Panc1 (cell line): ENCODE data around the gene CHST11. TPM values are rescaled to one million over a fixed set of nuclear protein-coding genes. Genes with fewer than 3 reads are reported as not detected.

Experiments used
- ATAC-seq: fragments of 200-7000 bp; cut with Tn5 transposase; 2 replicates; pipeline ENCODE4 v1.9.1; 2020; ENCODE audit warnings: mild to moderate bottlenecking, moderate library complexity
- BruUV-seq: library from RNA; stranded (reverse); fragments of 400-500 nt; replicated peaks from 2 replicates; lab custom pipeline; 2021; lab: Mats Ljungman, UMichigan
- CTCF ChIA-PET: fragments of 300-600 bp; sonication (Branson Sonifier 250); formaldehyde crosslinking; loops from one replicate; lab custom pipeline; 2022; ENCODE audit warnings: antibody characterized with exemption; lab: Charles Lee
- POLR2A ChIA-PET: fragments of 300-600 bp; sonication (Branson Sonifier 250); formaldehyde crosslinking; loops from one replicate; lab custom pipeline; 2022; ENCODE audit warnings: antibody characterized with exemption; lab: Charles Lee
- DNase-seq: peaks from one replicate; pipeline ENCODE4 v3.0.0-alpha.2; 2010; ENCODE audit warnings: low read depth, low spot score
- H3K27ac ChIP-seq: 2 replicates; pipeline ENCODE4 v1.5.1; 2011; ENCODE audit warnings: mild to moderate bottlenecking, low read length, inconsistent platforms
- H3K27me3 ChIP-seq: fragments of 200-500 bp; sonication (Bioruptor generic); 2 replicates; pipeline ENCODE4 v1.6.0; 2014; ENCODE audit warnings: low read length, inconsistent platforms; ENCODE audit not compliant: control insufficient read depth, insufficient read depth
- H3K36me3 ChIP-seq: fragments of 200-500 bp; sonication (Bioruptor generic); 2 replicates; pipeline ENCODE4 v1.5.1; 2014; ENCODE audit warnings: inconsistent platforms, mild to moderate bottlenecking, low read length, moderate library complexity; ENCODE audit not compliant: control insufficient read depth, insufficient read depth
- H3K4me1 ChIP-seq: 2 replicates; pipeline ENCODE4 v1.5.1; 2011; ENCODE audit warnings: inconsistent platforms, mild to moderate bottlenecking, low read length, moderate library complexity; ENCODE audit not compliant: control insufficient read depth, insufficient read depth
- H3K4me3 ChIP-seq, 2 experiments: 2 replicates each; pipeline ENCODE4 v1.5.1; 2011 to 2012; ENCODE audit warnings: low read depth in 2 of 2, low read length in 2 of 2, mild to moderate bottlenecking in 2 of 2, inconsistent platforms in 1 of 2, moderate library complexity in 1 of 2
- H3K9me3 ChIP-seq: fragments of 200-500 bp; sonication (Bioruptor generic); 2 replicates; pipeline ENCODE4 v1.5.1; 2014; ENCODE audit warnings: low read depth, mild to moderate bottlenecking, inconsistent platforms, low read length, moderate library complexity; ENCODE audit not compliant: control insufficient read depth, insufficient read depth
- POLR2AphosphoS5 ChIP-seq: IDR thresholded peaks from 2 replicates; pipeline ENCODE4 v1.6.1; 2012; ENCODE audit warnings: mild to moderate bottlenecking, low read depth, low read length, moderate library complexity
- REST ChIP-seq, 2 experiments: IDR thresholded peaks; 2 replicates each; pipeline ENCODE4 v1.6.1; 2011 to 2012; ENCODE audit warnings: low read depth in 2 of 2, control low read depth in 1 of 2, low read length in 1 of 2, mild to moderate bottlenecking in 1 of 2, moderate library complexity in 1 of 2; ENCODE audit not compliant: insufficient read depth in 1 of 2
- SIN3A ChIP-seq: IDR thresholded peaks from 2 replicates; pipeline ENCODE4 v1.6.1; 2012; ENCODE audit warnings: low read depth, mild to moderate bottlenecking, low read length, moderate library complexity, borderline replicate concordance; ENCODE audit not compliant: insufficient read depth
- TCF7L2 ChIP-seq: IDR thresholded peaks from 2 replicates; pipeline ENCODE4 v1.6.1; 2011; ENCODE audit warnings: mild to moderate bottlenecking, low read depth, low read length, inconsistent platforms
- in situ Hi-C: cut with HindIII; loops from 2 replicates; pipeline ENCODE4 v1.10.0; 2016; ENCODE audit warnings: low sequenced_read_pairs, low pct_unique_long_range_greater_than_20kb
- intact Hi-C: fragments of 100-400 bp; cut with micrococcal nuclease; formaldehyde crosslinking; loops from one replicate; pipeline ENCODE4 v1.10.0; 2022; ENCODE audit not compliant: unreplicated experiment
- total RNA-seq: library from RNA; stranded (reverse); gene quantifications from one replicate; pipeline ENCODE4 v1.2.1, GENCODE V29; 2021; ENCODE audit not compliant: unreplicated experiment
- TF ChIP-seq, protein P1 (sequence below): fragments of 450-650 bp; IDR thresholded peaks from 2 replicates; pipeline ENCODE4 v1.5.1; 2017; ENCODE audit warnings: mild to moderate bottlenecking

The CHST11 gene
- total RNA-seq, 1 experiment from 2014 or later: 11.4 TPM

GRCh38 chr12:104654665-104655609 lies 198.2 kb downstream of the CHST11 start:
- no peaks in the 10 kb centered on the region for H3K4me1 ChIP-seq
- H3K27ac ChIP-seq: no peak overlapping the region
- BruUV-seq: no TSS peak
- CTCF ChIA-PET: interaction anchor here (0.5 to 0.6 kb wide), 2 partner anchors 243 to 385 kb away, joined by 3 to 4 read pairs; no protein-coding TSS in a partner anchor
- no peaks in the 10 kb centered on the region for H3K9me3 ChIP-seq
- in situ Hi-C loops (no loop called here), intact Hi-C loops (no loop called here)
- TF ChIP-seq REST (IDR thresholded peaks at IDR 0.05; ENCODE audit: insufficient read depth in 1 of 2, low read depth in 2 of 2, low read length in 1 of 2) (no peak), POLR2AphosphoS5 (no peak), TCF7L2 (no peak), SIN3A (no peak)
- TF ChIP-seq, protein P1, sequence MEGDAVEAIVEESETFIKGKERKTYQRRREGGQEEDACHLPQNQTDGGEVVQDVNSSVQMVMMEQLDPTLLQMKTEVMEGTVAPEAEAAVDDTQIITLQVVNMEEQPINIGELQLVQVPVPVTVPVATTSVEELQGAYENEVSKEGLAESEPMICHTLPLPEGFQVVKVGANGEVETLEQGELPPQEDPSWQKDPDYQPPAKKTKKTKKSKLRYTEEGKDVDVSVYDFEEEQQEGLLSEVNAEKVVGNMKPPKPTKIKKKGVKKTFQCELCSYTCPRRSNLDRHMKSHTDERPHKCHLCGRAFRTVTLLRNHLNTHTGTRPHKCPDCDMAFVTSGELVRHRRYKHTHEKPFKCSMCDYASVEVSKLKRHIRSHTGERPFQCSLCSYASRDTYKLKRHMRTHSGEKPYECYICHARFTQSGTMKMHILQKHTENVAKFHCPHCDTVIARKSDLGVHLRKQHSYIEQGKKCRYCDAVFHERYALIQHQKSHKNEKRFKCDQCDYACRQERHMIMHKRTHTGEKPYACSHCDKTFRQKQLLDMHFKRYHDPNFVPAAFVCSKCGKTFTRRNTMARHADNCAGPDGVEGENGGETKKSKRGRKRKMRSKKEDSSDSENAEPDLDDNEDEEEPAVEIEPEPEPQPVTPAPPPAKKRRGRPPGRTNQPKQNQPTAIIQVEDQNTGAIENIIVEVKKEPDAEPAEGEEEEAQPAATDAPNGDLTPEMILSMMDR: no peak
- peak; percentile 23; the same call in 1 of the 2 replicates for ATAC-seq
- H3K4me3 ChIP-seq: no peak overlapping the region
- DNase-seq: no peak
- POLR2A ChIA-PET: no interaction called here
- H3K27me3 ChIP-seq: no peaks in the 10 kb centered on the region; the same call in 1 of the 2 replicates
- no peaks in the 10 kb centered on the region for H3K36me3 ChIP-seq

DNA sequence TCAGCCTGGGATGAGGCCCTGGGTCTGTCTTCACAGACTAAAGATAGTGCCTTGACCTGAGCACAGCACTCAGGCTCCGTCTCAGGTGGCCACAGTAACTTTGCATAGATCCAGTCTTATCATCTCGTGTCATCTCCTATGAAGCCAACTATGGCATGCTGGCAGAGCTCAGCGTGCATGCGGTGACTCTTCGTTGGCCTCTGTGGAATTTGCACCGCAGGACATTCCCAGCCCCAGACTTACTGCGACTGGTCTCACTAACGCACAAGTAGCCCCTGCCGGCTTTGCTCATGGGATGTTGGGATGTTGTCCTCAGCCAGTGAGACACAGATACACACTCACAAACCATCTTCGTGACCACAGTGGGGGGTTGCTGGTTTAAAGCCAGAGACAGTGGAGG lies 199.6 kb downstream of the CHST11 start:
- in situ Hi-C loops: no loop called here
- CTCF ChIA-PET: no interaction called here

More for the DNA sequence above, 199.6 kb downstream of the CHST11 start:
- DNase-seq: no peak
- TF ChIP-seq REST (IDR thresholded peaks at IDR 0.05; ENCODE audit: insufficient read depth in 1 of 2, low read depth in 2 of 2, low read length in 1 of 2) (no peak), POLR2AphosphoS5 (no peak), SIN3A (no peak), TCF7L2 (no peak)
- TF ChIP-seq, protein P1: no peak
- Histone ChIP-seq H3K27ac (no peak overlapping the region), H3K9me3 (no peaks in the 10 kb centered on the region), H3K4me1 (no peaks in the 10 kb centered on the region), H3K36me3 (no peaks in the 10 kb centered on the region), H3K27me3 (no peaks in the 10 kb centered on the region; the same call in 1 of the 2 replicates), H3K4me3 (no peak overlapping the region)
- BruUV-seq: no TSS peak
- intact Hi-C loops: no loop called here
- POLR2A ChIA-PET: no interaction called here
- no peak for ATAC-seq
